PFSK-1 (cell line): ENCODE data around the gene PPP2R2C.

ENCODE experiments used
- POLR2AphosphoS5 ChIP-seq: IDR thresholded peaks from 2 replicates; pipeline ENCODE4 v1.6.1; 2012; ENCODE audit warnings: low read depth, mild to moderate bottlenecking, control low read depth, low read length, moderate library complexity
- REST ChIP-seq, 2 experiments: IDR thresholded peaks; 2 replicates each; pipeline versions ENCODE4 v1.6.1 to v1.8.0; 2011 to 2012; ENCODE audit warnings: low read depth in 2 of 2, low read length in 2 of 2, control low read depth in 1 of 2, inconsistent platforms in 1 of 2, mild to moderate bottlenecking in 1 of 2, moderate library complexity in 1 of 2; ENCODE audit not compliant: insufficient read depth in 1 of 2

GRCh38 chr4:6472387-6473263, at the start of gene PPP2R2C:
- TF ChIP-seq POLR2AphosphoS5 (no peak), REST (IDR thresholded peaks at IDR 0.05; ENCODE audit: insufficient read depth in 1 of 2, low read depth in 2 of 2, low read length in 2 of 2) (no peak)
